CD4-positive, alpha-beta T cell treated with Interferon gamma for 1 hour (primary cell): ENCODE results near the gene ICA1.

Experiments used
- DNase-seq: peaks from one replicate; pipeline ENCODE4 v3.0.0-alpha.2; 2020

ICA1 gene

DNA sequence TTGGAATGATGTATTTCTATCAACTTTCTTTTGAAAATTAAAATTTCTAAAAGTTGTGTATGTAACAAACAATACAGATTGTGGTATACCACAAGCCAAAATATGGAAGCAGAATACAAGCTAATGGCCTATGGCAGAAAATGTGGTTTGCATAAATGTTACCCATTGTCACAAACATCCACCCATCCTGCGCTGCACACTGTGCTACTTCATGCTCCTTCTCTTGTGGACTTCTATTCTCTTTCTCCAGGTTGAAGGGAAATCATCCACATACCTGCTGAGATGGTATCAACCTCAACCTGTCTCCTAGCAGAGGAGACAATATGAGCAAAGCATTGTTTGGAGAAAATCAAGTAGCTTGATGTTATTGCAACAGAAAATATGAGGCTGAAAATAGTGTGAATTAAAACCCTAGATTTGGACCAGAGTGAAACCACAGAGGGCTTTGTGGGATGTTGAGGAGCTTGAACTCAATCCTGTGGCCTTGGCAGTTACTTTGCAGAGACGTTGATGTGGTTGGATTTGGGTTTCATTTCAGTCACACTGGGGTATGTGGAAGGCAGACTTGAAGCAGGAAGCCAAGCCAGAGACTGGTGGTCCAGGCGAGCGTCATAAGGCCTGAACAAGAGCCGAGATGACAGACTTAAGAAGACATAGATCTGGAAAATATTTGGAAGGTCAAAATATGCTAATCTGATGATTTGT lies 63.8 kb downstream of the ICA1 start:
- peak; percentile 9 for DNase-seq

- DNase-seq: no peak
These were observed 69.1 kb downstream of the ICA1 start for GRCh38 chr7:8192897-8193296.

GRCh38 chr7:8190119-8190895 lies 71.7 kb downstream of the ICA1 start:
- peak; percentile 61 for DNase-seq

DNA sequence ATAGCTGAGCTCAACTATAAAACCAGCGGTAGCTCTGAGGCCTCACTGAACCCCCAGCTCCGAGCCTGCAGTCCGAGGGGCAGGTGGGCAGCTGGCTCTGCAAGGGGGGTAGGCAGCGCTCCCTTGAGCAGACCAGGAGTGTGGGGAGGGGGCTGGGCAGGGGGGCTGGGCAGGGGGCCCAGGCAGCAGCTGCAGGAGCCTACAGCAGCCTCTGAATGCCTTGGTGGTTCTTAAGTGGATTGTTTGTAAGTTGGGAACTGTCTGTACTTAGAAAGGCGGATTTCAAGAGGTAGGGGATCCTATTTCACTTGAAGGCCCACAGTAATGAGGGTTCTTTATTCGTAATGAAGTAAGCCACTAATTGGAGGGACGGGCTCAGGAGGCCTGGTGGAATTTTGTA lies 72.3 kb downstream of the ICA1 start:
- DNase-seq: no peak

- DNase-seq: no peak
These were observed 75.9 kb downstream of the ICA1 start for GRCh38 chr7:8185926-8186683.

- no peak for DNase-seq
These were observed 77.7 kb downstream of the ICA1 start for GRCh38 chr7:8184221-8184620.

DNA sequence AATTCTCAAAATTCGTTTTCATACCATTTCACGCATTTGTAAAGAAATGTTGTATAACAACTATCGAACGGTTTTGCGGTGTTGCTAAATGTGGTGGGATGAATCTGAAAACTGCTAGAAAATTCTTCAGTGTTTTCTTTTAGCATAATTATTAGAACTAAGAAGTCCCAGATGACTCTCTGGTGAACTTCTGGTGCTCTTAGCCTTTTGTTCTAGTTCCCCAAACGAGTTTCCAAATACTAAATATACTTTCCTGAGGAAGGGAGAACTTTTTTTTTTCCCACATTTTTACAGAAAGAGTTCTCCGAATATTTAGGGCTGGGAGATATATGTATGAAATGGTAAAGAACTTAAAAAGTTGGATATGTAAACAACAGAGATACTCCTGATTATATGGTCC lies 82.5 kb downstream of the ICA1 start:
- DNase-seq: no peak

DNA sequence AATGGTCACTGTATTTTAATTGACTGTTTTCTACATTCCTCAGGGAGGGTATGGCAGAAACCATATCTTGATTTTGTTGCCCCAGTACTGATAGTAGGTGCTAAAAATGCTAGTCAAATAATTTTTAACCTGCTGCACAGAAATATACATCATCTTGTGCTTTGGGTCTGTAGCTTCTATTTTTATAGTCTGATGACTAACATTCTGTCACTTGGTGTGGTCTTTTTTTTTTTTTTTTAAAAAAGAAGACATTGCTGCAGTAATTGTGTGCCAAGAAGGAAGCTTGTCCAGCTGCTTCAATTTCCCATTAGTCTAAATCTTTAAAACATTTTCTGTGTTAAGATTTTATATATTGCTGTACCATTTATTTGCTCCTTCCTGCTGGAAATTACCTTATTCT lies 83.6 kb downstream of the ICA1 start:
- no peak for DNase-seq

- no peak for DNase-seq
These were observed 84.6 kb downstream of the ICA1 start for GRCh38 chr7:8177109-8177933.

DNA sequence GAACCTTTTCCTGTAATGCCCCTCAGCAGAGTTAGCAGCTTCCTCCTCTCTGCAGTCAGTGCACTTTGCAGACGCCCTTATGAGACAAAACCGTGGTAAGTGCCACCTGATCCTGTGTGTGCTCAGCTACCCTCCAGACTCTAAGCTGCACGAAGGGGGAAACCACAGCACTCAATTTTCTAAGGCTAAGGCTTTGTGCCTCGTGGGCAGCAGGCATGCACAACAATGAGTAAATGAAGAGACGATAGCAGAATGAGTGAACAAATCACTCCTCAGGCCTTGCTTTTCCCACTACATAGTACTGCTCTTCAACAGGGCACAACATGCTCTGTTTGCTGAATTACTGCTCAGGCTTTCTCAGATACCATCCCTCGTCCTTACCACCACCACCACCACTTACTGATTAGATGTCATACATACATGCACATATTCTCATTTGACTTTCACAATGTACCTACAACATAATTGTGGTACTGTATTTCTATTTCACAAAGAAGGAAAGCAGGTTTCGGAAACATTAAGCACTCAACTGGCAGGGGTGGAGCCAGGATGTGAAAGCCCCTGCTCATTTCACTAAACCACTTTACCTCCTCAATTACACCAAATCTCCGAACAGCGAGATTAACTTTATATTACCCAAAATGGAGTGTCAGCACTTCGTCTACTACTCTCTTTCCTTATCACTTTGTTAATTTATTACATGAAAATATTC lies 85.4 kb downstream of the ICA1 start:
- DNase-seq: peak; percentile 64

DNA sequence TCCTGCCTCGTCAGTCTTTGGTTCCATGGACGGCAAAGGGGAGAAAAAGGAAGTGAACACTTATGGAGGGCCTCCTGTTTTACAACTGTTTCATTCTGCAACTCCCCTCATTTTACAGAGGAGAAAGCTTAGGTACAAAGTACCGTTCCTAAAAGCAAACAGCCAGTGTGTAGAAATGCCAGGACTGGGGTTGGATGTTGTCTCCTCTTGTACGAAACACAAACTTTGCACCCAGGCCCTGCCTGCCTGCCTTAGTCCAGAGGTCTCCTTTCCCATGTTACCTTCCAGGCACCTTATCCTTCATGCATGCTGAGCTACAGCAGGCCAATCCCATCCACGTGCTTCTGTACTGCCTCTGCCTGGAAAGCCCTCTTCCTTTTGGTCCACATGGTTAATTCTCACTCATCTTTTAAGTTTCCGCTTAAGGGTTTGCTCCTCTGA lies 86.0 kb downstream of the ICA1 start:
- no peak for DNase-seq

DNA sequence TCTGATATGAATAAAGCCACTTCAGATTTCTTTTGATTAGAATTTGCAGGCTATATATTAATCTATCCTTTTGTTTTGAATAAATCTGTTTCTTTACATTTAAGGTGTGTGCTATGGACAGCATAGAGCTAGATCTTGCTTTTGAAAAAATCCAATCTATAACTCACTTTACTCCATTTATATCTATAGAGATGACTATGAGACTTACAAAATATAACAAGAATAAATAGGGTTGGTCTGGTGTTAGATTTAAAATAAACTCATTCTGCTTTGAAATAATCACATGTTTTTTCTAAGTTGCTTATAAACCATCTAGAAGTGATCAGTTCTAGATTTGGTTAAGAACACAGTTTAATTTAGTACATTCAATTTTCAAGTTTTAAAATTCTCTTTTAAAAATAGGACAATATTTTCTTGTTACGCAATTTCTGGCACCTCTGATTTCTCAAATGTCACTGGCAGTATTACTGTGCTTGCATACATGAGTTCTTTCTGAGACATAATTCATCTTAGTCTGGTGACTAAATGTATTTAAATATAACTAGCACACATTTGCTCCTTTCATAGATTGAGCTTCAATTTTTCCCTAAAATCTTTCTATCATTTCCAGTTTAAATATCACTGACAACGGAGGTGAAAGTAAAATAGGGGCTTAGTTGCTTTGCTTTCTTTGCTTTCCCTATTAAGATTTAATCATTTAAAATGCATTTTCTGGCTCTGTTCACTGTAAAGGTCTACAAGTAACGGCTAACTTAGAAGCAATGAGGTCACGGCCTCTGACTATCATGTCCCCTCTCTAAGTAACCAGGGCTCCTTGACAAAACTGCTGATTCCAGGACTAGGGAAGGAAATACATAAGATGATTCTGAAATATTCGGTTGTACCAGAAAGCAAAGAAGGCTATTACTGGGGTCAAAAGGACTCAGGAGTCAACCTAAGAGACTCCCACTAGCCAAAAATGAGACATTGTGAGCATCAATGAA lies 89.3 kb downstream of the ICA1 start:
- no peak for DNase-seq

DNA sequence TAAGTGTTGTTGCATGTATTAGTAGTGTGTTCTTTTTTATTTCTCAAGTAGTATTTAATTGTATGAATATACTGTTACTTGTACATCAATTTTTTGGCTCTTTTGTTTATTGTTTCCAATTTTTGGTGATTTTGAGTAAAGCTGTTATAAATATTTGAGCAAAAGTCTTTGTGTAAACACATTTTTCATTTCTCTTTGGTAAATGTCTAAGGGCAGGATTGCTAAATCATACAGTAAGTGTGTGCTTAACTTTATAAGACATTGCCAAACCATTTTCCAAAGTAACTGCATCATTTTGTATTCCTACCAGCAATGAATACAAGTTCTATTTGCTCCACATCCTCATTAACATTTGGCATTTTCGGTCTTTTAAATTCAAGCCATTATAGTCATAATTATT lies 92.8 kb downstream of the ICA1 start:
- DNase-seq: no peak

DNA sequence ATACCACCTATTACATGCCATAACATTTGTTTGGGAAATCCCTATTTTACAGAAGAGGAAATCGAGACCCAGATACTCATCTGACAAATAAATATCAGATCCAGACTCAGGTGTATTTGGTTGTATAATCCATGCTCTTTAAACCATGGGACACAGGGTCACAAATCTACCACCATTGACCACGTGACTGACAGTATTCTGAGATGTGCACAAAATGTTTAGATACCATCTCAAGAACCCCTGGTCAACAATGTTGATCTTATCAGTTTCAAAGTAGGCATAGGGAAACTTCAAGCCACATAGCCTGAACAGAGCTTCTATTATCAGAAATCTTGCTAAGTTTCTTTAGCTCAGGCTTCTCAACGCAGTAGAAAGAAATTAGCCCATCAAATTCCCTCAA lies 93.6 kb downstream of the ICA1 start:
- DNase-seq: no peak

DNA sequence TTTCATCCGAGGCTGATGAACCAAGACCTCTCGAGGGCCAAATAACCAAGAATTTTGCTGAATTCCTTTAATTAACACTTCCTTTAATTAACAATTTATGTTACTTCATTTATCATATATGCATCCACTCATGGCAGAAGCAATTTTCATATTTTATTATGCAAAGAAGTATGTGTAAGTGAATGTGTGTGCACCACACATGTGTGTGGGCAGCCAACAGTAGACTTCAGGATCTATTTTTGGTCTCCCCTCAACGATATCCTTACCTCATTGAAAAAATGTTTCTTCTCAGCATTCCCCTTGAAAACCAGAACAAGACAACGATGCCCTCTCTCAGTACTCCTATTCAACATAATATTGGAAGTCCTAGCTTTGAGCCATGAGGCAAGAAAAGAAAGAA lies 96.8 kb downstream of the ICA1 start:
- no peak for DNase-seq

- DNase-seq: no peak
These were observed 99.8 kb downstream of the ICA1 start for GRCh38 chr7:8162181-8162580.

DNA sequence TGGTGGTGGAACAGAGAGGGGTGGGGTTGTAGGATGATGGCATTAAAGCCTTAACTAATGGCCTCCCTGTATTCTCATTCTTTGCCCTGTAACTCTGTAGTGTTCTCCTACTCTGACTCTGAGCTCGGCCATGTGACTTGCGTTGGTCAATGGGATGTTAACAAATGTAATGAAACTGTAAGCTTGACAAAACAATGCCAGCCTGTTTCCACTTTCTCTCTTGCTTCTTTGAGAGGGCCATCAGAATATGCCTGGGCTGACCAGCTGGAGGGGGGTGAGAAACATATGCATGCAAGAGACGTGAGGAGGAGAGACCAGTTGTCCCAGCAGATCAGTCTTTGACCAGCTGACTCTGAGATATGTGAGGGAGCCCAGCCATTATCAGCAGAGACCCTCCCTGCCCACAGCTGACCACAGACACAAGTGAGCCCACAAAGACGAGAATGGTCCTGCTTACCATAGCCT lies 100.6 kb downstream of the ICA1 start:
- no peak for DNase-seq

- DNase-seq: no peak
These were observed 101.1 kb downstream of the ICA1 start for GRCh38 chr7:8160779-8161345.

GRCh38 chr7:8160250-8160649 lies 101.7 kb downstream of the ICA1 start:
- no peak for DNase-seq

- no peak for DNase-seq
These were observed 102.4 kb downstream of the ICA1 start for GRCh38 chr7:8159595-8159994.
